ENCODE results near the gene WDFY4.

GRCh38 chr10:48699011-48699627 lies 14.4 kb downstream of the WDFY4 start:
- TF ChIP-seq CTCF (IDR thresholded peaks at IDR 0.05; ENCODE audit: insufficient read depth, low read length, poor library complexity, severe bottlenecking) (no peak), EZH2phosphoT487 (conservative IDR thresholded peaks at IDR 0.05; ENCODE audit: low read length) (no peak)
